NCI-H446 (cell line): ENCODE measurements around the gene LRP1B.
"Not testable (repeated sequence)": the region's sequence is repeated elsewhere in the genome, so short reads cannot be mapped to it uniquely, and the experiment has no call there.

ENCODE experiments used
- DNase-seq, 2 experiments: peaks; one replicate each; lab custom pipeline; 2025; lab: John Stamatoyannopoulos, UW

LRP1B gene

GRCh38 chr2:140351692-140352091, 1779.1 kb downstream of the LRP1B start:
- DNase-seq, result no peak

GRCh38 chr2:140349695-140350094, 1781.1 kb downstream of the LRP1B start:
- DNase-seq, result no peak

DNA sequence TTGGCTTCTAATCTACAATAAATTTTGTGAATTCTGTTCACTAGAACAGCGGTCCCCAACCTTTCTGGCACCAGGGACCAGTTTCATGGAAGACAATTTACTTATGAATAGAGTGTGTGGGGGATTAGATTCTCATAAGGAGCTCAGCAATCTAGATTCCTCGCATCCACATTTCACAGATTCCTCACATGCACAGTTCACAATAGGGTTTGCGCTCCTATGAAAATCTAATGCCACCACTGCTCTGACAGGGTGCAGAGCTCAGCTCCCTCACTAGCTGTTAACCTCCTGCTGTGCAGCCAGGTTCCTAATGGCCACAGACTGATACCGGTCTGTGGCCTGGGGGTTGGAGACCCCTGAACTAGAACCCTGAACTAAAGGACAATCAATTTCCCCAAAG, 1782.0 kb downstream of the LRP1B start:
- no peak for DNase-seq

DNA sequence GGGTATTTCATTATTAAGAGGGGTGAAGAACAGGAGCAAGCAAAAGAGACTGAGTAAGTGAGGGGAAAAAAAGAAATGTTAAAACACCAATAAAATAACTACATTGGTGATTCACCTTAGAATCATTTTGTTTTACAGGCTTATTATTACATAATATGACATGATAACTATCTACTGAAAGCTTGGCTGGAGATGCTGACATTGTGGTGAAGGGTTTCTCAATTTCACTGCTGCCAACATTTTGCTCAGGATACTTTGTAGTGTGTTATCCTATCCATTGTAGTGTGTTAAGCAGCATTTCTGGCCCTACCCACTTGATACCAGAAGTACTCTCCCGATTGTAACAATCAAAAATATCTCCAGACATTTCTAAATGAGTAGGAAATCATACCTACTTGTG, 1786.0 kb downstream of the LRP1B start:
- DNase-seq, result no peak

DNA sequence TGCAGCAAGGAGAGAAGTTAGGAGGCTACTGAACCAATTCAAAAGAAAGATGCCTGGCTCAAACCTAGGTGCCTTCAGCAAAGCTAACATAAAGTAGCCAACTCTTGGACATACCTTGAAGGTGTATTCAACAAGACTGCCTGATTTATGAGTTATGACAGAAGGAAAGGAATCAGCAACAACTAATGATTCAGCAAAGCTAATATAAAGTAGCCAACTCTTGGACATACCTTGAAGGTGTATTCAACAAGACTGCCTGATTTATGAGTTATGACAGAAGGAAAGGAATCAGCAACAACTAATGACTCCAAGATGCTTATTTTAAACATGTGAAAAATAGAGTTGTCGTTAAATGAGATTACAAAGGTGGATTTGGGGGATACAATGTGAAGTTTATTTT, 1786.5 kb downstream of the LRP1B start:
- not testable (repeated sequence) for DNase-seq

- no peak for DNase-seq
These were observed 1792.0 kb downstream of the LRP1B start for GRCh38 chr2:140338795-140339194.

GRCh38 chr2:140337061-140337460, 1793.8 kb downstream of the LRP1B start:
- no peak for DNase-seq

DNA sequence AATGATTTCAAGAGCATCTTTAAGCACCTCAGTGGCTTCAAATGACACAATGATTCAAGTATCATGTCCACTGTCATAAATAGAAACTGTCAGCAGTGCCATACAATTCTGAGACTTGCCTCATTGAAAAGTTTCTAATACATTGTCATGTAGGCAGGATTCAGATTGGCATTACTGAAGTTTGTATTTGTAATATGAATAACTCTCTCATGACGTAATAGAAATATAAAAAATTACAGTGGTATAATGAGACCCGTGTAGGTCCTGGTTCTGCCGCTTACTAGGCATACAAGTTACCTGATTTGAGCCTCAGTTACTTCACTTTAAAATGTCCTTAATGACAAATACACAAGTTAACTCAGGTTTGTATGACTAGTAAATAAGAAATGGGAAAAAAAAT, 1814.5 kb downstream of the LRP1B start:
- DNase-seq, result no peak

DNA sequence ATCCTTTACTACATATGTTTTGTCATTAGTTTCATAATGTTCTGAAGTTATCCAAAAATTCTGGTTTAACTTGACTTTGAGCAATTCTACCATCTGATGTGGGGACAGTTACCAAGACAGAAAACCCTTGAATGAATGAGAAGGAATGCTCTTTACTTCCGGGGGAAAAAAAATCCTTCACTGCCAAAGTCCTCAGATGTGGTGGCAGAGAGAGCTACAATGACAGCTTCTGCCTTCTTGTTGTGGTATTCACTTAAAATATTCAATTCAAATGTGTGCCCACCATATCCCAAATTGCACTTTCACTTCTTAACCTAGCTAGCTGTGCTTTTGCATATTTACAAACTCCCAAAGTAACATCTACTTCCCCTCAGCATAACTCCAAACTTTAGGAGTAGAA, 1818.9 kb downstream of the LRP1B start:
- DNase-seq, result no peak

DNA sequence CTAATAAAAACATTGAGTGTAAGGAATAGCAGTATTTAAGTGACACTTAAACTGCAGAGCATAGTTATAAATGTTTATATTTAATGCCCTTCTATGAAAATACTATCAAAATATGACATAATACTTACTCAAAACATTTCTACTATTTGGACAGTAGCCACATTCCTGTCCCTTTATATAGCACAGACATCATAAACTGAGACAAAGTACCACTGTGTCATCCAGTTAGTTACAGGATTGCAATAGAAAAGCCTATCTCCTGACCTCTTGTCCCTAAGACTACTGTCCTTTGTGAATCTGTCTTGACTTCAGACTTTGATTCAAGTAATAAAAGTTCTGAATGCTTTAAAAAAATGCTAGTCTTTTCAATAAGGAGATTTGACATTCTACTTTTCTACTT, 1822.1 kb downstream of the LRP1B start:
- DNase-seq, result no peak

- DNase-seq, result no peak
These were observed 1823.3 kb downstream of the LRP1B start for GRCh38 chr2:140307532-140307931.

GRCh38 chr2:140295767-140296166, 1835.0 kb downstream of the LRP1B start:
- no peak for DNase-seq

- DNase-seq, result no peak
These were observed 1842.1 kb downstream of the LRP1B start for GRCh38 chr2:140288726-140289125.

DNA sequence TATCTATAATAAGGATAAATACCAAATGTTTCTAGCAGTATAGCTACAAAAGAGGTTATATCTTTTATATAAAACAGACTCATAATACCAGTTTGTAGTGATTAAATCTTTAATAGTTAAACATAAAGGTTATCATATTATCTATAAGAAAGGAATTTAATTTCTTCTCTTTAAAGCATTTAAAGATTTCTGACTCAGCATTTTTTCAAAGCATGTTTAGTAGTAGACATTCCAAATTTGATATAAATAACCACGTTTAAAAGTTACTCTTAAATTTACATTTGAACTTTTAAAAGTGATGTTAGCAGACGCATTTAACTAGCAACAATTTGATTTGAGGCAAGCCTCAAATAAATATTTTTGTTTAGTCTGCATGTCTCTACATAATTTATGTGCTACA, 1842.6 kb downstream of the LRP1B start:
- no peak for DNase-seq

DNA sequence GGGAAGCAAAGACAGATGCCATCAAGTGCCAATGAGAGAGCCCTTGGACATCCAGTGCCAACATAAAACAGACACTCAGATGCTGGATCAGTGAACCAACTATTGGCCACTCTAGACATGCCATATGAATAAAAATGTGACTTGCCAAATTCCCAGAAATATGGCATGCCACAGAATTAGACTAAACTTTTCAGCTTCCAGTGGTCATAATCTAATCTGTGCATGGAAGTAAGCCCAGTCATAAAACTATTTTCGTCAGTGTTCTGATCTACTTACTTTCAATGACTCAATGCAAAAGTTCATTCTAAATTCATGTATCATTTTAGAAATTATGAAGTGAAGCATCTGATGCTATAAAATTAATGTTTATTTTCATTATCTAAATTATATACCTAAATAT, 1844.4 kb downstream of the LRP1B start:
- DNase-seq, result peak; percentile 23 to 78

DNA sequence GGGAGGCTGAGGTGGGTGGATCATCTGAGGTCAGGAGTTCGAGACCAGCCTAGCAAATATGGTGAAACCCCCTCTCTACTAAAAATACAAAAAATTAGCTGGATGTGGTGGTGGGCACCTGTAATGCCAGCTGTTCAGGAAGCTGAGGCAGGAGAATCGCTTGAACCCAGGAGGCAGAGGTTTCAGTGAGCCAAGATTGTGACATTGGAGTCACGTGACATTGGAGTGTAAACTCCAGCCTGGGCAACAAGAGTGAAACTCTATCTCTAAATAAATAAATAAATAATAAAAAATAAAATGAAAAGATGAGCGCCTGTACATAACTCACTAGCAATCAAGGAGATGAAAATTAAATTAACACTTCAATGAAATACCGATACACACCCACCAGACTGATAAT, 1853.5 kb downstream of the LRP1B start:
- not testable (repeated sequence) for DNase-seq

- no peak for DNase-seq
These were observed 1854.2 kb downstream of the LRP1B start for GRCh38 chr2:140276661-140277060.

GRCh38 chr2:140275427-140275826, 1855.4 kb downstream of the LRP1B start:
- no peak for DNase-seq

DNA sequence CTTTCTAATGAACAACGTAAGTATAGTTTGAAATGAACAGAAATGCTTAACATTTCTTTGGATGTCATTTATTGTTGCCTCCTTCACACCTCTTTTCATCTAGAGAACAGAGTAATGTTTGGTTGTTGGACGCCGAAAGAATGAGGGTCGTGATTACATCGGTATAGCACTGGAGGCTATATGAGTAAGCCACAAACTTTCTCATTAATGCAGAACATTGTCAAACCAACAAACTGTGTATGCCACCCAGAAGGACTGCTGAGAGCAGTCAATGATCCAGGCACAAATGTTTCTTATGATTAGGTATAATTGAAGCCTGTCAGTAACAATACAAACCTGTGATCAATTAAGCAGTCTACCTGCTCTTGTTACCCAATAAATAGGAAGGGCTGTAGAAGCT, 1855.9 kb downstream of the LRP1B start:
- no peak for DNase-seq

- no peak for DNase-seq
These were observed 1856.9 kb downstream of the LRP1B start for GRCh38 chr2:140273958-140274357.

DNA sequence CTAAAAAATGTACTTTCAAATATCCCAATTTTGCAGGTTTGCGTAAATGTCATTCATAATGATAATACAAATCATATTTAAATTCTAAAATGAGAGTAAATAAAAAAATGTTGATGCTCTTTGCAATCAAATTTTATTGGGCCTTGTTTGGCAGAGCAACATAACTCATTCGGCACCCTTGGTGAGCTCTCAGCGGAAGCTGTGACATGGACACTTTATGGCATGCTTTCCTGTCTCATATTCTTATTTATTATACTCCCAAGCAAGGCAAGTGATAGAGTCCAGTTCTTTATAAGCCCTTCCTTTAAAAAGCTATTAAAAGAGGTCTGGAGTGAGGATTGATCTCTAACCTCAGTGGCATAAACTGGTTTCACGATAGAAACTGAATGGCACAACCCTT, 1857.4 kb downstream of the LRP1B start:
- DNase-seq, result no peak

GRCh38 chr2:140270224-140270623, 1860.6 kb downstream of the LRP1B start:
- no peak for DNase-seq

DNA sequence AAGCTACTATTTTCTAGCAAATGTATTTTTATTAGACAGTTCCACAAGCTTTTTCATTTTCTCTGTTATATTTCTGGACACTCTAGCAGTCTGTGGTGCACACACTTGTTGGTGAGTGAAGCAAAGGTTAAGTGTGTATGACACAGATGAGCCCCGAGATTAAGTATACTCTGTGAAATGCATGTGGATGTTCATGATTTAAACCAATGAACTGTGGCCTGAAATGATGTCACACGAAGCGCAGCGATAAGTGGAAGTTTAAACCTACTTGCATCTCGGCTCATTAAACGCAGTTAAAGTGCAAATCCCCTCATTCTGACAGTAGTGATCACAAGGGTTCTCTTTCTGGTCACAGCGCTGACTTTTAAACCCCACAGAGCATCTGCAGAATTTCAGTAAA, 1861.8 kb downstream of the LRP1B start:
- DNase-seq, result no peak

DNA sequence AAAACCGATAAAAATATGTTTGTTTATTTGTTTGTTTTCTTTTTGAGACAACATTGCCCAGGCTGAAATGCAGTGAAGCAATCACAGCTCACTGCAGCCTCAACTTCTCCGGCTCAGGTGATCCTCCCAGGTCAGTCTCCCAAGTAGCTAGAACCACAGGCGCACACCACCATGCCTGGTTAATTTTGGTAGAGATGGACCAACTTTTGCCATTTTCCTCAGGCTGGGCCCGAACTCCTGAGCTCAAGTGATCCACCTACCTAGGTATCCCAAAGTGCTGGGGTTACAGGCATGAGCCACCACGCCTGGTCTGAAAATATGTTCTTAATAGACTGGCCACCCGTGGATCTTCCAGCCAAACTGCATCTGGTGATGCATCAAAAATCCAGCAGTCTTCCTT, 1867.9 kb downstream of the LRP1B start:
- no peak for DNase-seq

DNA sequence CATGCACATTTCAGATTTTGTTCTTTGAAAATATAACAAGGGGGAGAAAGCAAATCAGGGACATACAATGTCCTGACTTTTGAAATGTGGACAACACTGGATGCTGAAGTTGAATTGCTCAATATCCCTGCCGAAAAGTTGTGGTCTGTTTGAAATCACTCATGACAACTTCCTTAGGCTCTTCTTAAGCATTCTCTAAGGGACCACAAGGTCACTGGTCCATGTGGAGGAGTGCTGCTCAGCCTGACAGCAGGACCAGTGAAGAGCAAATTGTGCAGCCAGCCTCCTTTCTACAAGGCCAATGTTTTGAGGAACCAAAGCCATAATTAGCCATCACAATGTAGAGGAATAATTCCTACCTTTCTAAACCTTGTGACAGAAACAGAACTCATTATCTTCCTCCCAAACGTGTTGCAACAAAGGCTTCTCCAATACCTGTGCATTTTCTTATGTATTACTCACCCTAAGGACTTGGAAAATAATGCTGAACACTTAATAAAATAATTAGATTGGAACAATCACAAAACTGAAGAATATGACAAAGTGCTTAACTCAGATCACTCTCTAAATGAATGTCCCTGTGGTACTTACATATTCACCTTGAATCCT, 1873.0 kb downstream of the LRP1B start:
- no peak for DNase-seq
